ENCODE data around the gene RIC8A.

DNA sequence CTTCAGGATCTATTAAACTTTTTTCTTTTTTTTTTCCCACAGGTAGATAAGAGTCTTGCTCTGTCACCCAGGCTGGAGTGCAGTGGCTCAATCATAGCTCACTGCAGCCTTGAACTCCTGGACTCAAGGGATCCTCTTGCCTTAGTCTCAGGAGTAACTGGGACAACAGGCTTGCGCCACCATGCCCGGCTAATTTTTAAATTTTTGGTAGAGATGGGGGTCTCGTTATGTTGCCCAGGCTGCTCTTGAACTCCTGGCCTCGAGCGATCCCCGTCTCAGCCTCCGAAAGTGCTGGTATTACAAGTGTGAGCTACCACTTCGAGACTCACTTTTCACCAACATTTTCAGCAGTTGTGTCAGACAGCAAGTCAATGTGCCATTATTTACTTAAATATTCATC lies 27.7 kb downstream of the RIC8A start:
- TF ChIP-seq CTCF (IDR thresholded peaks at IDR 0.05): no peak
- no peak for TF ChIP-seq POLR2A (IDR thresholded peaks at IDR 0.05; ENCODE audit: low read depth)
